C1 segment of cervical spinal cord (tissue), 14 donors: Measurements from ENCODE around the gene CRTAP.
"Not testable (repeated sequence)": the region's sequence is repeated elsewhere in the genome, so short reads cannot be mapped to it uniquely, and the experiment has no call there.

Experiments used
- DNase-seq, 14 donors: peaks; one replicate each; lab custom pipeline; 2025; lab: John Stamatoyannopoulos, UW

The CRTAP gene

DNA sequence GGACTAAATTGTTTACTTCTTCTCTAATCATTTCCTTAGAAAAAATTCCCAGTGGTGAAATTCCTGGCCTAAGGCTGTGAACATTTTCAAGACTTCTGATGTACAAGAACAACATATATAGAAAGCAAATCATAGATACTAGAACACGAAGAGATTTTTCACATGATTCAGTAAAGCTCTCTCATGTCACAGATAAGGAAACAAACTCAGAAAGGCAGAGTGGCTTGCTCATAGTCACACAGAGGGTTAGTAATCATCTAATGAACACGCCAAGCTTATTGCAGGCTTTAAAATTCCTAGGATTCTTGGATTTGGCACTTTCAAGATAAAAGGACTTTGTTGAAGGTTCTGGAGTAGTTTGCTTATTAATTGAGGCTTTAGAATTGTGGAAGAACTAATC is 26.2 kb downstream of the CRTAP start:
- DNase-seq = no peak

DNA sequence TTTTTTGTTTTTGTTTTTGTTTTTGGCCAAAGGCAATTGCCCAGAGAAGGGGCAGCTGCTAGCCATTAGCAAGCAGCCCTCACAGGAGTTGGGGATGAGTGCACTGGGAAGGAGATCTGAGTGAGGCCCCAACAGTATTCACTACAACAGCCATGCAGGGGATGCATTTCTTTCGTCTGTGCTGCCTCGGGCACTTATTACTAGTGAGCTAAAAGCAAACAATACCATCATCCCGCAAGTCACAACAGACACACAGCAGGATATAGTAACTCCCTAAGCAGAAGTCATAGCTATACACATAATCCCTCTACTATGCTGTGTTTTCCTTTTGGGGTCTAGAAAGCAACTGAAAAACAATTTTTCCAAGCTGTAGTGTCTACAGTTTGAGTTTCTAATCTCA is 27.2 kb downstream of the CRTAP start:
- DNase-seq = no peak

DNA sequence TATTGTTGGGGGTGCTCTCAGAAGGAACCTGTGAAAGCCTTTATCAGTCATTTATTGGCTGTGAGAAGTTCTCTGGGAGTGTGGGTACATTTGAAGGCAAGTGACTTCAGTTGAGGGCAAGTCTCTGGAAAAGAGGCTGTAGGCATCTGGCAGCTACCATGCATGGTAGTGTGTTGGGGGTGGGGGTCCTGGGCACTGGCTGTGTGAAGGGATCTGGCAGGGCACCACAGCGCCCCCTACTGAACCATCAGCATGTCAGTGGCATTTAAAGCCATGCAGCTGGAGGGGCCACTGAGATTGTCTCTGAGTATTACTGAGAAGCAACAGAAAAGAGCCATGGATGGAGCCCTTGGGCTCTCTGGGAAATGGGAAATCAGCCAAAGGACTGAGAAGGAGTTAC is 30.6 kb downstream of the CRTAP start:
- no peak for DNase-seq

- DNase-seq = no peak
These were observed 31.5 kb downstream of the CRTAP start for GRCh38 chr3:33145221-33145900.

DNA sequence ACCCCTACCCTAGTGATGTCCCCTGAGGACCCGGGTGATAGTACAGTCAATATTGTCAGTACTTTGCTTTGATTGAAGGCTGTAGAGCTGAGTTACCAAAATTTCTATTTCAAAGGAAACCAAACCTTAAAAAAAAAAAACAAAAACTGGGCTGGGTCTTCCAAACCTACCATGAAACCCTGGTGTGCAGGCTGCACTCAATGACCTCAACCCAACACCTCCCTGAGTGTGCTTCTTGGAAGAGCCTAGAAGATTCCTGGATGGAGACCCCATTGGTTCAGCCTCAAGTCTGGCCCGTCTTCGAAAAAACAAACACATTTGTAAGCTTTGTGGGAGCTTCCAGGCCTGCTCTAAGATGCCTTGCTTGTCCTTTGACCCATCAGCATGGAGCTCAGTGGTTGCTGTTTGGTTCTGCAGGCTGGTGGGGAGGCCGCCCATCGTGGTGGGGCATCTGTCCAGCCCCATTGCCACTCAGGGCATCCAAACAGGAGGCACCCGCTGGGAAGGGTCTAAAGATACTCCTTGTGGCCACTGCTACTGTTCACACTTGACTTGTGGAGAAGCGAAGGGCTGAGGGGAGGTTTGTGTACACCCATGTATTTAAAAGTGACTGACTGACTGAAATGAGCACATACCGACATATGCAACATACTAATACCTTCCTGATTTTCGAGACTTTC is 32.2 kb downstream of the CRTAP start:
- DNase-seq = no peak

- peak in 11 of 14 donors; percentile 11 to 86 (median 58) for DNase-seq
These were observed 33.1 kb downstream of the CRTAP start for GRCh38 chr3:33146791-33147445.

DNA sequence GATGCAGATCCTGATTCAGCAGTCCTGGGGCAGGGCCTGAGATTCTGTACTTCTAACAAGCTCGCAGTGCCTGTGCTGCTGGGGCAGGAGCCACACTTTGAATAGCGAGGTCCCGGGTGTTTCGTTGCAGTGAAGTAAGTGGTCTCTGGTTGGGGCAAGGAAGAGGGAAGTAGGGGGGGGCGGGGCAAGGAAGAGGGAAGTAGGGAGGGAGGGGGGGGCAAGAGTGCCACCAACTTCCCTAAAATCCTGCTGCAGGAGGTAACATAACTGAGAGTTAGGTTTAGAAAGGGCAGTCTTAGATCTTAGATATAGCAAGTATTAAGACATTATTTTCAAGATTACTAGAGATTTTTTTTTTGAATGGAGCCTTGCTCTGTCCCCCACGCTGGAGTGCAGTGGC is 35.5 kb downstream of the CRTAP start:
- DNase-seq = peak in 2 of 14 donors; percentile 13 to 26

DNA sequence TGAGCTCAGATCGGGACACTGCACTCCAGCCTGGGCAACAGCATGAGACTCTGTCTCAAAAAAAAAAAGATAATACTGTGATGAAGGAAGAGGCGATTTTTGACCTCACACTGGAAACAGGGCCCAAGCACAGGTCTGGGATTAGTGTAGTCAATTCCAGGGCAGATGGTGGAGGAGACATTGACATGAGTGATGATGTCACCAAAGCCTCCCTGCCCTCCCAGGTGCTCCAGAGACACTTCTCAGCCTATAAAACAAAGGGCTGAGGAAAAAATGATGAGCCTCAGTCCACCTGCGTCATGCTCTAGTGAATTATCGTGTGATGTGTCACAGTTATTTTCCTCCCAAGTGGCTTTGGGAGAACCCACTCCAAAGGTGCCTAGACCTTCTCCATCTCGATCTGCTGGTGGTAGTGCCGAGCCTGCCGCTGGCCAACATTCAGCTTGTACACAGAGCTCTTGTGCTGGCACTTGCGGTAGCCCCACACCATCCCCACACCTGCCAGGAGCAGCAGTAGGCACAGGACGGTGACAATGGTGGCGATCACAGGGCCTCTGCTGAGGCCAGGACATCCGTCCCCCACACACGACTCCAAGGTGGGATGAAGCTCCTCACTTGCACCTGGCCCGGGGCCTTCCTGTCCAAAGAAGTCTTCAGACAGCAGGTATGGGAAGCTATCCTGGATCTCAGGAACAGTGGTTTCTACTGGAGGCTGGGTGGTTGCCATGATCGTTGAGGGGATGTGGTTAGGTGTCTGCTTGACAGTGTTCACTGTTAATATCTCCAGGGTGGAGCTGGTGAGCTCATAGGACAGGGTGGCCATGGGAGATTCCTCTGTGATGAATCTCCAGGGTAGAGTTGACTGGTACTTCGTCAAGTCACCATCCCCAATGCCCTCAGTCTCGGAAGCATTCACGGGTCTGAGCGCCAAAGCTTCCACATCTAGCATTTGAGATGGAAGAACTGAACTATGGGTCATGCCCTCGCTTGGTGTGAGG is 38.8 kb downstream of the CRTAP start:
- DNase-seq = no peak

DNA sequence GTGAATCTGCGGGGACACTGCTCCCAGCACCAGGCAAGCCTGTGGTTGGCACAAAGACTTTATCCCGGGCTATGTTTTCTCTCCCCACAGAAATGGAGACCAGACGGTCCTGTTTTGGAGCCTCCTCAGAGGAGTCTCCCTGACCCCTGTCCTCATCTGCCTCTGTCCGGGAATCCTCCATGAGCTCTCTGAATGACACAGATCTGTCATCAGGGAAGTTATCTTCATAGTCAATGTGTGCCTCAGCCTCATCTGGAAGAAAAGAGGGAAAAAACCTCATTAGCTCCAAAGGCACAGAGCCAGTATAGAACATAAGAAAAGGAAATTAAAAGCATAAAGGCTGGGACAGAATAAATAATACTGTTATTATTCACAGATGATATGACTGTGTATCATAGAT is 40.0 kb downstream of the CRTAP start:
- no peak for DNase-seq

DNA sequence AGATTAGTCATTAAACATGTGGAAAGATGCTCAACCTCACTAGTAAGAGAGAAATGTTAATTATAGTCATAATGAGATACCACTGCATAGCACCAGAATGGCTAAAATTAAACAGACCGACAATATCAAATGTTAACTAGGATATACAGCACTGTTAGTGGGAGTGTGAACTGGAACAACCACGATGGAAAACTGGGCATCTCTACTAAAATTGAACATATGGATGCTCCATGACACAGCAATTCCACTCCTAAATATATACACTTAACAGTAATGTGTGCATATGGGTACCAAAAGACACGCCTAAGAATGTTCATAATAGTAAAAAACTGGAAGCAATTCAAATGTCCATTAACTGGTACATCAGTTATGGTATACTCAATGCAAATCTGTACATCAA is 41.5 kb downstream of the CRTAP start:
- no peak for DNase-seq

- DNase-seq = no peak
These were observed 45.4 kb downstream of the CRTAP start for GRCh38 chr3:33159234-33159633.

GRCh38 chr3:33159981-33160380 is 46.2 kb downstream of the CRTAP start:
- DNase-seq = no peak

DNA sequence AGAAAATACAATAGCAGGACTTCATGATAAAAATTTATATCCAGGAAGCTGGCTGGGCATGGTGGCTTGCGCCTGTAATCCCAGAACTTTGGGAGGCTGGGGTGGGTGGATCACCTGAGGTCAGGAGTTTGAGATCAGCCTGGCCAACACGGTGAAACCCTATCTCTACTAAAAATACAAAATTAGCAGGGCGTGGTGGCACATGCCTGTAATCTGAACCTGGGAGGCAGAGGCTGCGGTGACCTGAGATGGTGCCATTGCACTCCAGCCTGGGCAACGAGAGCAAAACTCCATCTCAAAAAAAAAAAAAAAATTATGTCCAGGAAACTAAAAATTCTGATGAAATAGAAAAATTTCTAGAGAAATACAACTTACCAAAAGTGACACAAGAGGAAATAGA is 48.8 kb downstream of the CRTAP start:
- not testable (repeated sequence) for DNase-seq

DNA sequence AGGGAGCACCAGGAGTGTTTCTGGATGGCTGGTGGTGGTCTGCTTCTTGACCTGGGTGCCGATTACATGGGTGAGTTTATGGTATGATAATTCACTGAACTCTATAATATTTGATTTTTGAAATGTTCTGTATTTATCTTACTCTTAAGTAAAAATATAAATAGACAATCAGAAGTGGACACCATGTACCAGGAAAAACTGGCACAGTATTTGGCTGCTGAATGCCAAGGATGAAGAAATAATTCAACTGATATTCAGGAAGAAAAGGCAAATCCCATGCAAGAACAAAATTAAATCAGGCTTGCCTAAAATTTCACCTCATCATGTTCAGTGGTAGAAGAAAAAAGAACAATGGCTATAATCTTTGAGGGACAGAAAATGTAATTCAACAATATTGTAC is 51.6 kb downstream of the CRTAP start:
- DNase-seq = no peak

DNA sequence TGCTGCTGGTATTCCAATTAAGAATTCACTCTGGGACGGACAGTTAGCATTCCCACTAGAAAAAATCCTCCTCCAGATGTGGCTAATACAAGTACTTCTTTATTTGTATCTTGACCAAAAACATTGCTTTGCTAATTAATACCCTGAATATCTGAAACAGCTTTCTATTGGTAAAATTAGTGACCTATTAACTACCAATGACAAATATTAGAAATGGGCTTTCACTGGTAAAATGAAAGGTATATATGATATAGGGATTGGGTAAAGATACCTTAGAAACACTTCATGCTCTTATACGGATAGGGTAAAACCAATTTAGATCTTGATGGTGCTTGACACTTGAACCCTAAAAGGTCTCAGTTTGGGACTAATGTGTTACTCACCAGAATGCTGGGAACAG is 52.3 kb downstream of the CRTAP start:
- no peak for DNase-seq

- no peak for DNase-seq
These were observed 53.5 kb downstream of the CRTAP start for GRCh38 chr3:33167284-33167683.

DNA sequence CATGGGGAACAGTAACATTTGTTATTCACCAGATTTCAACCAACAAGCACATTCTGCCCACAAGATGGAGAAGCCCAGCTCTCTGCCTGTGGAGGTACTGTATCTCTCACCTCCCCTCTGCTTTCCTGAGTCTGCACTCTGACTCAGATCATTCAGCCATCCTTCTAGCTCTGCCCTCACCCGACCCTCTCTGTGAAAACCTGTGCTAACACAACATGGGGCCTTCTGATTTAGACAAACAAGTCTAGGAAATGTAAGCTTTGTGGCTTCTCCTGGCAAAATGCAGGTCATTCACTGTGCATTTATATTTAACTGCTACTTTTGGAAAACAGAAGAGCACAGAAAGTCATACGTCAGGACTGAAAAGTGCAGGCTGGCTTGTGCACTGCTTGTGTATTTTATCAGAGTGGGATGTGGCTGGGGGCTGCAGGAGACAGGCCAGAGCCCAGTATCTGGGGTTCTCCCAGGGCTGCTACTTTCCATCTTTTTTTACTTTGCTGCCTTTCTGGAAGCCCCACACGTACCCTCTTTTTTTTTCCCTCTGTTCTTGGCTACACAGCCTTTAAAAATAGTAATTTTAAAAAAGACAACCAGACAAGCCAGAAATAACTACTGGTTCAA is 54.0 kb downstream of the CRTAP start:
- no peak for DNase-seq

DNA sequence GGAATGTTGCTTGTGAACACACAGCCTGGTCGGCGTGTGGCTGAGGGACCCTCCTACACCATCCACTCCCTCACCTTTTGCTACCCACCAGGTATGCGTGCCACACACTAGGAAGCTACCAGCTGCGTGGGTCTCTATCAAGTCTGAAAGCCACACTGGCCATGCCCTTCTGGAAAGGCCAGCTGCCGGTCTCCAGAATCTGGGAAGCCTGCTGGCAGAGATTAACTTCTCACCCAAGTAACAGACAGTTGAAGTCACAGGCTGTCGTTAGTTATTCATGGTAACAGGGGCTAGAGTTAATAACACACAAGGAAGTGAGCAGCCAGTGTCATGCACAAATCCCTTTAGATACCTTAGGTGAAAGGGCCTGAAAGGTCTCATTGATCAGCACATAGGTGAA is 56.7 kb downstream of the CRTAP start:
- no peak for DNase-seq

DNA sequence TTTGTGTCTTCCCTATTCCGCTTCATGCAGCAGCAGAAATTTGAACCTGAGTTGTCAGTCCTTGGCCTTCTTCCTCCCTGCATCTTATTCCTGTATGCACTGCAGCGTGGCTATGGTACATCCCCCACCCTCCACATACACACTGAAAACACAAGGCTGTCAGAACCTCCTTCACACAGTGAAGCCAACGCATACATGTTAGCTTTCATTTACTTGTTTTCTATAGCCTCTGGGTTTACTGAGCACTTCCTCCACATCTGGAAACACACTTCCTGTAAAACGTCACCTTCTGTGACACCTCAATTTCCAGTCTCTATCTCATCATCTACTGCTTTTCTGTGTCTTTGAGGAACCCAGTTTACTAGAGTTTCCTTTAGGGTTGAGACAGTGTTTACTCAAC is 57.8 kb downstream of the CRTAP start:
- no peak for DNase-seq

DNA sequence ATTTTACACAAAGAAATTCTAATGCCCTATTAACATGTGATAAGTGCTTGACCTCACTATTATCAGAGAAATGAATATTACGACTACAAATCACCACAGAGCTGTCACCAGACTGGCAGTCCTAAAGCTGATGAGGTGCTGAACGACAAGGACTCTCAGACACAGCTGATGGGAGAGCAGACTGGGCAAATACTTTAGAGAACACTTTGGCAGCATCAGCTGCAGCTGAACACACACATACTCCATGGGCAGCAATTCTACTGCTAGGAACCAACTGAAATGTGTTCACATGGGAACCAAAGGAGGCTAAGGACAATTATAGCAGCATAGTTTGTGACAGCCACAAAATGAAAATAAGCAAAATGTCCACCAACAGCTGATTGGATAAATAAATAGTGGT is 59.3 kb downstream of the CRTAP start:
- DNase-seq = no peak

- DNase-seq = no peak
These were observed 59.9 kb downstream of the CRTAP start for GRCh38 chr3:33173672-33174071.
